Epithelial cell of prostate (primary cell): ENCODE data around the gene TRIM74.
"Not testable (repeated sequence)": the region's sequence is repeated elsewhere in the genome, so short reads cannot be mapped to it uniquely, and the experiment has no call there.

ENCODE experiments used
- DNase-seq: peaks from one replicate; pipeline ENCODE4 v3.0.0-alpha.2; 2011; ENCODE audit warnings: low read depth, low spot score
- H3K27ac ChIP-seq: fragments of 450-650 bp; 2 replicates; pipeline ENCODE4 v1.5.1; 2017; ENCODE audit warnings: mild to moderate bottlenecking

TRIM74 gene

DNA sequence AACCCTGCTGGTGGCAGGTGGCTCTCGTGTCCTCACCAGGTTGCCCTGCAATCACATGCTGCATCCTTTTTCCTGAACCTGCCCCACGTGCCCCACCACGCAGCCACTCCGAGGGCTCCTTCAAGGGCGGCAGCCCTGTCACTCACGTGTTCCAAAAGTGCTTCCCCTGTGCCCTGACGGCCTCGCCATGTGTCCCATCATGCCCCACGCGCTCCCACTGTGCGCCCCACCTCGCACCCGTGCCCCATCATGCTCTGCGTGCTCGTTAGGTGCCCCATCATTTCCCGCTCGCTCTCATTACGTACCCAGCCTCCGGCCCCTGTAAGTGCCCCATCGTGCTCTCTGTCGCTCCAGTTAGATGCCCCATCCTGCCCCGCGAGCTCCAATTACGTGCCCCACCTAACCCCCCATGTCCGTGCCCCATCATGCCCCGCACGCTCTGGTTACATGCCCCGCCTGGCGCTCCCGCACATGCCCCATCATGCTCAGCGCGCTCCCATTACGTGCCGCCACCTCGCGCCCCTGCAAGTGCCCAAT, at the start of gene TRIM74:
TRIM74 (minus strand) TSS at position 487 of the 537 bp plus-strand sequence. CDS start 3,309 bp downstream, outside the sequence.
- not testable (repeated sequence) for DNase-seq, H3K27ac ChIP-seq

DNA sequence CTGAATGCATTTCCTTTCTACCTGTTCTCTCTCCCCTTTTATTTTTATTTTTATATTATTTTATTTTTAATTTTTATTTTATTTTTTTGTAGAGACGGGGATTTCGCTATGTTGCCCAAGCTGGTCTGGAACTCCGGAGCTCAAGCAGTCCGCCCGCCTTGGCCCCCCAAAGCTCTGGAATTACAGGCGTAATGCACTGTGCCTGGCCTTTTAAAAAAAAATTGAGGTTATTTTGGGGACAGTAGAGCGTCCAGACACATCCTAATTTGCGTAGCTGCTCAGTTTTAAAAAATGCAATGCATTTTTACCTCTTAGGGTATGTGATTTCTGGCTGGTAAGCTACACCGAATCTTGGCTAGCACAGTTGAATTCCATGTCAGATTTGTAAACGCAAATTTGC, 37.2 kb upstream of the TRIM74 start:
- not testable (repeated sequence) for DNase-seq

DNA sequence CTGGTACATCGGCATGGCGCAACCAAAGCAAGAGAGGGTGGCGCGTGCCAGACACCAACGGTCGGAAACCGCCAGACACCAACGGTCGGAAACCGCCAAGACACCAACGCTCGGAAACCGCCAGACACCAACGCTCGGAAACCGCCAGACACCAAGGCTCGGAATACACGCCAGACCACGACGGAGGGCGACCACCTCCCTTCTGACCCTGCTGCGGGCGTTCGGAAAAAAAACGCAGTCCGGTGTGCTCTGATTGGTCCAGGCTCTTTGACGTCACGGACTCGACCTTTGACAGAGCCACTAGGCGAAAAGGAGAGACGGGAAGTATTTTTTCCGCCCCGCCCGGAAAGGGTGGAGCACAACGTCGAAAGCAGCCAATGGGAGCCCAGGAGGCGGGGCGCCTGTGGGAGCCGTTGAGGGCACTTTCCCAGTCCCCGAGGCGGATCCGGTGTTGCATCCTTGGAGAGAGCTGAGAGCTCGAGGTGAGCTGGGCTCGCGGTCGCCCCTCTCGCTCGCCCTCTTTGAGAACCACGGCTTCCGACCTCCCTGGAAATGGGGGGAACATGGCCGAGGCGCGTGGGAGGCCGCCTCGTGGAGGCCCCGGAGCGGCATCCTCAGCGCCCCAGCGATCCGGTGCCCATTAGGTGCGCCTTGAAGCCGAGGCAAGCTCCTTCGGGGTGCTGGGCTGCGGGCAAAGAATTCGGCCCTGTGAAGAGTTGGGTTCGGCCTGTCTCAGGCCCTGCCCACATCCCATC, 36.6 kb upstream of the TRIM74 start:
- DNase-seq = peak; percentile 20
- H3K27ac ChIP-seq = peak overlapping the region; percentile 78

More for the DNA sequence above, 37.2 kb upstream of the TRIM74 start:
- H3K27ac ChIP-seq = peak overlapping the region; percentile 78

DNA sequence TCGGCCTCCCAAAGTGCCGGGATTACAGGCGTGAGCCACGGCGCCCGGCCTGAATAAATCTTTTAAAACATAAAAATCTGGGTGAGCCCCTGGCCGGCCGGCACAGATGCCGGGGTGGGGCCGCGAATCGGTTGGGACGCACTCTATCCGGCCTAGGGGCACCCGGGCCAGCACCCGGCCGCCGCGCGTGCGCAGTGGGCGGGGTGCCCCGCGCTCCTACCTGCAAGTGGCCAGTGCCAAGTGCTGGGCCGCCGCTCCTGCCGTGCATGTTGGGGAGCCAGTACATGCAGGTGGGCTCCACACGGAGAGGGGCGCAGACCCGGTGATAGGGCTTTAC, 36.1 kb upstream of the TRIM74 start:
- DNase-seq = not testable (repeated sequence)
- H3K27ac ChIP-seq = peak overlapping the region; percentile 78

DNA sequence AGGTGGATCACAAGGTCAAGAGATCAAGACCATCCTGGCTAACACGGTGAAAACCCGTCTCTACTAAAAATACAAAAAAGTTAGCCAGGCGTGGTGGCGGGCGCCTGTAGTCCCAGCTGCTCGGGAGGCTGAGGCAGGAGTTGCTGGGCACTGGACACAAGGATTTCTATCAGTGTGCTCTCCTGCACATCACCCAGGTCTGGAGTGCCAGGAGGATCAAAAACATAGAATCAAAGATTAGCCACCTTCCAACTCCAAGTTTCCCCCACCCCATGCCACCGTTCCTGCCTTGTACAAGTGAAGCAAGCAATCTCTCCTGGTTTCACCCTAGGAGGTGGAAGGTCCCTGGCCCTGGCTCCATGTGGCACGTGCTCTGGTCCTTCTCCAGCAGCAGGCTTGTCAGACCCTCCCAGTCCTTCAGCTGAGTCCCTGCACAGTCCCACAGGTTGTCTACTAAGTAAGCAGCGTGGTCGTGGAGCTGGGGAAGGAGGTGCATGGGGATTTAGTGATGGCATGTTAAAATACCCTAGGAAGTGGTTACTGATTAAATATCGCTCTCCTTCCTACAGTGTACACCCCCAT, 28.7 kb upstream of the TRIM74 start:
- DNase-seq = not testable (repeated sequence)

DNA sequence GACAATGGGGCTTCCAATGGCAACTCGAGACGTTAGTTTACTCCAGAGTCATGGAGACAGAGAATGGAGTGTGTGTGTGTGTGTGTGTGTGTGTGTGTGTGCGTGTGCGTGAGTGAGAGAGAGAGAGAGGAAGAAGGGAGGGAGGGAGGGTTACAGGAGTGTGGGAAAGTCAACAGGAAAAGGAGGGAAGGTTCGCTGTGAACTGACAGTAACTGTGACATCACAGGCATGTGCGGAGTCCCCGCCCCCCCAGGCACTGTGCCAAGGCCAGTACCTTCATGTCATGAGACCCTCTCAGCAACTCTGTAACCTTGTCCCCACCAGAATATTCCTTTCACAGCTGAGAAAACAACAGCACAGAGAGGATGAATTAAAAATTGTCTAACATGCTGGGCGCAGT, 28.2 kb upstream of the TRIM74 start:
- not testable (repeated sequence) for H3K27ac ChIP-seq, DNase-seq

More for the DNA sequence above, 28.7 kb upstream of the TRIM74 start:
- H3K27ac ChIP-seq = not testable (repeated sequence)

DNA sequence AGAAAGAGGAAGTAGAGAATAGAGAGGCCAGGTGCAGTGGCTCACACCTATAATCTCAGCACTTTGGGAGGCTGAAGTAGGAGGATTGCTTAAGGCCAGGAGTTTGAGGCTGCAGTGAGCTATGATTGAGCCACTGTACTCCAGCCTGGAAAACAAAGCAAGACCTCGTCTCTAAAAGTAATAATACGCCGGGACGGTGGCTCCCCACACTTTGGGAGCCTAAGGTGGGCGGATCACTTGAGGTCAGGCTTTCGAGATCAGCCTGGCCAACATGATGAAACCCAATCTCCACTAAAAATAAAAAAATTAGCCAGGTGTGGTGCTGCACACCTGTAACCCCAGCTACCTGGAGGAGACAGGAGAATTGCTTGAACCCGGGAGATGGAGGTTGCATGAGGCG, 26.2 kb upstream of the TRIM74 start:
- H3K27ac ChIP-seq, DNase-seq: not testable (repeated sequence)

DNA sequence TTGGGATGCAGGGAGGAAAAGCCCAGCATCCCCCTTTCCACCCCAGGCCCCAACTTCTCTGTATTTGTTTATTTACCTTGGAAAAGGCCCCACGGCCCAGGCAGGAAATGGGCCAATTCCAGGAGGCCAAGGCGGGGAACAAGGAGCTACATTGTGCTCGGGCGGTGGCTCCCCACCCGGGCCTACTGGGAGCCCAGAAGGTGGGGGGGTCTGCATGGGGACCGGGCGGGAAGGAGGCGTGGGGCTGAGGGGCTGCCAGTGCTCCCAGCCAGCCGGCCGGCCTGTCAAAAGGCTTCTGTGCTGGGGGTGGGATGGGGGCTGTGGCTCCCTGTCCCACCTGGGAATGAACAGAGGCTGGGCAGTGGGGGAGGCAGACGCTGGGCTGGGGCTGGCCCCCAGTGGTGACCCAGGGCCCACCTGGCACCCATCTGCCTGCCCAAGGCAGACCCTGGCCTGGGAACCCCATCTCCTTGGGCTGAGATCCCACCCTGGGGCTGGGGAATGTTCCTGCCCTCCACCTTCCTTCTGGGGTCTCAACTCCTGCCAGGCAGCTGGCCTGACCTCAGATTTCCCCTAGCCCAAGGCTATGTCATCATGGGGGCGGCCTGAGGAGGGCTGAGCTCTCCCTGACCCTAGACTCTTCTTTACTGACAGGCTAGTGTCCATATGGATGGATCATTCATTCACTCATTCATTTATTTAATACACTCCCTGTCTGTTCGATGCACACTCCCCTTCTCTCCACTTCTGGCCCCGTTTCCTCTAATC, 21.1 kb upstream of the TRIM74 start:
- not testable (repeated sequence) for DNase-seq, H3K27ac ChIP-seq

DNA sequence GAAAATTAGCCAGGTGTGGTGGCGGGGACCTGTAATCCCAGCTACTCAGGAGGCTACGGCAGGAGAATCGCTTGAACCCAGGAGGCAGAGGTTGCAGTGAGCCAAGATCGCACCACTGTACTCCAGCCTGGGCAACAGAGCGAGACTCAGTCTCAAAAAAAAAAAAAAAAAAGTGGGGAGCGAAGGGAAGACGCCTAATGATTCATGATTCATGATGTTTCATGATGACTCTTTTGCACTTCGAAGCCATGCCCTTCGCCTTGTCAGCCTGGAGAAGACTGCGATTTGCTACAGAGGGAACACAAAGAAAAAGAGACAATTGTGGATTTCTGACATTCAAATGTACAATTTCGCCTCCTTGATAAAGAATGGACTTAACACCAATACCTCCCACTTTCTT, 12.8 kb upstream of the TRIM74 start:
- not testable (repeated sequence) for DNase-seq, H3K27ac ChIP-seq

DNA sequence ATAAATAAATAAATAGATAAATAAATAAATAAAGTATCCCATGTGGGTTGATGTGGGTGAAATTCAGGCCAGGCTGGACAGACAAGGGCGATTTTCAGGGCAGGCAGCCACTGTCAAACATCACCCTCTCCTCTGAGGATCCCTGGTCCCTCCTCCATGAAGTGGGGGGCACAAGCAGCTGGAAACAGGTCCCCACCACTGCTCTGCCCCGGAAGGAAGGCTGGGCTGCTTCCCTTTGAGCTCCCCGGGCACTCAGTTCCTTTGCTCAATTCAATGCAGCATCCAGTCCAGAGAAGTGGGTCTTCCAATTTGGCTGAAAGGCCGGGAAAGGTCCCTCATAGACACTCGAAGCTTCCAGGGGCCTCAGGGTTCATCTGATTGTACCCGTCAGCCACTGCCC, 11.1 kb upstream of the TRIM74 start:
- not testable (repeated sequence) for H3K27ac ChIP-seq, DNase-seq

DNA sequence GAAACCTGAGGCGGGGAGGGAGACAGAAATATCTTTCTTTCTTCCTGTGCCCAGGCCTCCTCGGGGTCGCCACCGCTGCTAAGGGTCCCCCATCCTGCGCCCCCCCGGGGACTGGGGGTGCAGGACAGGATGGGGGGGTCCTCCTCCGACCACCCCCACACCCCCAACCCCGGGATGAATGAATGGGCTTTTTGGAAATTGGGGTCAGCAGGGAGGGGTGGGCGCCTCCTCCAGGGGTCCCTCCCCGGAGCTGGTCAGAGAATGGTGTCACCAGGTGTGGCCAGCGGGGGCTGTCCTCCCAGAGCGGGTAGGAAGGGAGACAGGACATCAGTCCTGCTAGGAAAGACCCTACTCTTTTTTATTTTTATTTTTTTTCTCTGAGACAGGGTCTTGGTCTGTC, 7.2 kb upstream of the TRIM74 start:
- H3K27ac ChIP-seq, DNase-seq: not testable (repeated sequence)

DNA sequence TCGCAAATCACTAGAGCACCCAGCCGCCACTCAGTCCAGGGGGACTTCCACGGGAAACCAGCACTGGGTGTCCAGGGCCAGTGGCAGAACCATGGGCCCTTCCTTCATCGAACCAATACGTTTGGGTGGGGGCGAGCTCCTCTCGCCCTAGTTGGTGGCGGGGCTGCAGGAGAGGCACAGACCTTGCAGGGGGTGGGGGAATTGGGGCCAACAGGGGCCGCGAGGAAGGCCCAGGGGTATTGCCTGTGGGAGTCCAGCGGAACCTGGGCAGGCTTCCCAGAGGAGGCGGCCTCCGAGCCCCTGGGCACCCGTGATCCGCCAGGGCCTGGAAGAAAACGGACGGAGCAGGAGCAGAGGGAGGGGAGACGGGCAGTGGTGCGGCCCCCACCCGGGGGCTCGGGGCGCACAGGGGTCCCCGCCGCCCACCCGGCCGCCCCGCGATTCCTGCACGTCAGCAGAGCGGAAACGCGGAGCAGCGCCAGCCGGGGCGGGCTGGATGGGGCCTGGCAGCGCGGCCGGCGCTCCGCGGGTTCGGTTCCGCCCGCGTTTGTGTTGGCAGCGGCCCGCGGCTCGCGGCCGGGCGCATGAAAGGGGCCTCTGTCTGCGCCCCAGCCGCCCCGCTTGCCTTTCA, 6.5 kb upstream of the TRIM74 start:
- not testable (repeated sequence) for H3K27ac ChIP-seq, DNase-seq

DNA sequence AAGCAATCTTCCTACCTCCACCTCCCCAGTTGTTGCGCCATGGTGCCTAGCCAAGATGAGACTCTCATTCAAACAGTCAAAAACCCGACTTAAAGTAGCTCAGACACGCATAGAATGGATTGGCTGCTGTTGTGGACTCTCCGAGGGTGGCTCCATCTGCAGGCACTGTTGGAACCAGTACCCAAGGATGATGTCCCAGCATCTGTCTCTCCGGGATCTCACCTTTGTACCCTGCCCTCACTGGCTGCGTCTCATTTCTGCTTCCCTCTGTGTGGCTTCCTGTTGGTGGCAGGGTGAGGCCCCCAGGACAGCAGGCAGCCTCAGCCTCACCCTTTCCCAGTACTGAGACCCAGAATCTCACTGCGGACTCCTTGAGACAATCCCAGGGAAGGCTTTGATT, 5.5 kb upstream of the TRIM74 start:
- H3K27ac ChIP-seq, DNase-seq: not testable (repeated sequence)

DNA sequence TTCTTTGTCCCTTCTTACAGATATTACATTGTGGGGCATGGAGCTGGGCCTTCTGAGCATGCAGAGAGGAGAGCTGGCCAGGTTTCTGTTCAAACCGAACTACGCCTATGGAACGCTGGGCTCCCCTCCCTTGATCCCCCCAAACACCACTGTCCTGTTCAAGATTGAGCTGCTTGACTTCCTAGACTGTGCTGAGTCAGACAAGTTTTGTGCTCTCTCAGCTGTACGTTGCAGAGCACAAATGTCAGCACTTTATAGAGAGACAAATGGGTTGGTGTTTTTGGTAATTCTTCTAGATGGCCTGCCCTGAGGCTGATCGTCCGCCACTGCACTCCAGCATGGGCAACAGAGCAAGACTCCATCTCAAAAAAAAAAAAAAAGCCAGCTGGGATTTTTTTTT, 2.2 kb upstream of the TRIM74 start:
- not testable (repeated sequence) for H3K27ac ChIP-seq, DNase-seq

DNA sequence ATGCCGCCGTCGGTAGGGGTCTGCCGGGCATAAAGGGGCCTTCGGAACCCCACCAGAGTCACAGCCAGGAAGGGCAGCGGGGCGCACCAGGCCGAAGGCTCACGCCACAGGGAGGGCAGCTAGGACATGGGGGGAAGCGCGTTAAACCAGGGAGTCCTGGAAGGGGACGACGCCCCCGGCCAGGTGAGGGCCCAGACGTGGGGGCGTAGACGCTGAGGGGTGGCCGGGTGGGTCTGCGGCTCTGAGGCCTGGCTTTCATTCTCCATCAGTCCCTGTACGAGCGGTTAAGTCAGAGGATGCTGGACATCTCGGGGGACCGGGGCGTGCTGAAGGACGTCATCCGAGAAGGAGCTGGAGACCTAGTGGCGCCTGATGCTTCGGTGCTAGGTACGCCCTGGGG, 422 bp upstream of the TRIM74 start:
- not testable (repeated sequence) for DNase-seq, H3K27ac ChIP-seq

DNA sequence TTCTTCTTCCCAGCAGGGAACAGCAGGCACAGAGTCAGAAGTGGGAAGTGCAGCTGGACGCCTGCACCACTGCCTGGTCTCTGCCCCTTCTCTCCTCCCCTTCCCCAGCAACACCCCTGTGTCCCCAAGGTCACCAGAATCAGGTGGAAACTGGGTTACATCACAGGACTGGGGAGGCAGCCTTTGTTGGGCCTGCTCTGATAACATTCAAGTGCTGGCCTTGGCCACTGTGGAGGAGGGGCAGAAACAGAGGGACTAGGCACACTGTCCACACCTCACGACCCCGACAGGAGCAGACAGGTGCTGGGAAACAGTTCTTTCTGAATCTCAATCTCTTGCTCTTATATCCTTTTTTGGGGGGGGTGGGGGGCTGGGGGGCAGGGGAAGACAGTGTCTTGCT, 2.4 kb downstream of the TRIM74 start:
- DNase-seq = not testable (repeated sequence)

DNA sequence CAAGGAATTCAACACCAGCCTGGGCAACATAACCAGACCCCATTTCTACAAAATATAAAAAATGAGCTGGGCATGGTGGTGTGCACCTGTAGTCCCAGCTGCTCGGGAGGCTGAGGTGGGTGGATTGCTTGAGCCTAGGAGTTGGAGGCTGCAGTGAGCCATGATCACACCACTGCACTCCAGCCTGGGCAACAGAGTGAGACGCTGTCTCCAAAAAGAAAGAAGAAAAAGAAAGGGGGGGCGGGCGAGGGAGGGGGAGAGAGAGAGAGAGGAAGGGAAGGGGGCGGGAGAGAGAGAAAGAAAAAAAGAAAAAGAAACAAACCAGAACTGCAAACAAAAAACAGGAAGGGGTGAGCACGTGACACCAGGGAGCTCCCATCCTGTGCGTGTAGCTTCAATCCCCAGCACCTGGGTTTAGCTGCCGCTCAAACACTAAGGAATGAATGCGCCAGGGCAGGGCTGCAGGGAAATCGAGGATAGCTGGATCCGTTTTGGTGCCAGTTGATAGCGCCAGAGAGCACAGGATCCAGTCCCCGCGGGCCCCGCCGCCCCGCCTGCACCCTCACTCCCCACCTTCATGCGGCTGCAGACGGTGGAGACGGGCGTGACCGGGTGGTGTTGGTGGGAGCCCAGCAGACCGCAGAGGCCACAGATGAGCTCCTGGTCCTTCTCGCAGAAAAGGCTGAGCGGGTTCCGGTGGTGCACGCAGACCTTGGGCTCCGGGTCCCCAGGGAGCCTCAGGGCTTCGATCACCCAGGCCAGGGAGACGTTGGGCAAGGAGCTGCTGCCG, 3.9 kb downstream of the TRIM74 start:
- DNase-seq, H3K27ac ChIP-seq: not testable (repeated sequence)

More for the DNA sequence above, 2.4 kb downstream of the TRIM74 start:
- H3K27ac ChIP-seq = not testable (repeated sequence)

DNA sequence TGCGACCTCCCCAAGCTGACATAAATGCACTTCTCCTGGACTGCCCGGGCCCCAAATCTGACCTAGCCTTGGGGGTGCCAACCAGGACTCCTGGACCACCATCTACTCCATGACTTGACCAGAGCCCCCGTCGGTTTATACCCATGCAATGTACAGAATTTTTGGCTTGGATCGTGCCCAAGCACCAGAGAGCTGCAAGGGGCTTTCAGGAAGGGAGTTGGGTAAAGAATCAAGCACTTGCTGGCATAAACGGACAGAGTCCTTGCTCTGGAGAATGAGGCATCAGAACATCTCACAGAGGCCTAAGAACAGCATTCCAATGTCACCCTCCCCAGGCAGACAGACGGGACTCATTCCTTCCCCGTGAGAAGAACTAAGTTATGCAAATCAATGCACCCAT, 6.2 kb downstream of the TRIM74 start:
- DNase-seq, H3K27ac ChIP-seq: not testable (repeated sequence)

DNA sequence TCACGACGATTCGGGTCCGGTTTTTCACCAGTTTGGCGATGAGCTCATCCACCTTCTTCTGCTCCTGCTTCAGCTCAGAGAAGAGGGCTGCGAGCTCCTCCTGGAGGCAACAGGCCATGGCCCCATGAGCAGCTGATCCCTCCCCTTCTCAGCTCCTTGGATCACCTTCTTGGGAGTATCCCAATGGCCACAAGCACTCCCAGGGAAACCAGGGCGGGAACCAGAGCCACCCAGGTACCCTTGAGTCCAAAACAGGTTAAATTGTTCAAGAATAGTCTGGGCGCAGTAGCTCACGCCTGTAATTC, 8.0 kb downstream of the TRIM74 start:
- DNase-seq, H3K27ac ChIP-seq: not testable (repeated sequence)
